Epithelial cell of esophagus (primary cell): ENCODE results near the gene CTSD.
A peak's percentile ranks its signal among the peaks of the same experiment; 100 is the strongest.

ENCODE experiments used
- DNase-seq: peaks from one replicate; pipeline ENCODE4 v3.0.0; 2010; ENCODE audit warnings: low read depth
- H3K4me3 ChIP-seq: 2 replicates; pipeline ENCODE4 v1.5.1; 2011; ENCODE audit warnings: mild to moderate bottlenecking, low read length, control low read depth
- CTCF ChIP-seq: IDR thresholded peaks from 2 replicates; pipeline ENCODE4 v1.5.1; 2011; ENCODE audit warnings: low read depth, mild to moderate bottlenecking, low read length, control low read depth, inconsistent platforms; ENCODE audit not compliant: insufficient read depth; ENCODE audit errors: missing control alignments

Gene CTSD

DNA sequence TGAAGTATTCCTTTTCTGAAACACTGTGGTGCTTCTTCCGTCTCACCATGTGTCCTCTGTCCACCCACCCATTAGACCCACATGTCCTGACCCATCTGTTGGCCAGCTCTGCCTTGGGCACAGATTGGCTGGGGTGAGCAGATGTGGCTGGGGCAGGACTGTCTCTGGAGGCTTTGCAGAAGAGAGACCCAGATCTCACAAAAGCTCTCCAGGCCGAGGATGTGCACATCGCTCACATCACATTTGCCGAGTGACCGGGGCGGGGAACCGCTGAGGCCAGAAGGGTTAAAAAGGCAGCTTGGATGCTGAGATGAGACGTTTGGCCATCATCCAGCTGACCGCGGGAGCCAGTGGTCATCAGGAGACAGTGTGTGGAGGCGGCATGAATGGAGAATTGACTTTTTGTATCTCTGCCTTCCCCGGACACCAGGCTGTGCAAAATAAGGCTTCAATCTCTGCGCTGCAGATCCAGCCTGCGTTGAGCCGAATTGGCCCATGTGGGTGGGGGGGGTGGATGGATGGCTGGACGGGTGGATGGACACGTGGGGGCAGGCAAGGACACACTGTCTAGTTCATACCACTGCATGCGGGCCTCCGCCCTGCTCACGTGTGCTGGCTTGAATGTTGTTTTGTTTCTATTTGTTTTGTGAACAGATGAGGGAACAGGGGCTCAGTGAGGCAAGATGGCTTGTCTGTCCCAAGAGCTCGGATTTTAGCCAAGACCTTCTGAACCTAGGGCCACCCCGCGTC lies 19.4 kb downstream of the CTSD start:
- no peak for DNase-seq
- no peak overlapping the region for H3K4me3 ChIP-seq
- TF ChIP-seq CTCF = peak; percentile 26

DNA sequence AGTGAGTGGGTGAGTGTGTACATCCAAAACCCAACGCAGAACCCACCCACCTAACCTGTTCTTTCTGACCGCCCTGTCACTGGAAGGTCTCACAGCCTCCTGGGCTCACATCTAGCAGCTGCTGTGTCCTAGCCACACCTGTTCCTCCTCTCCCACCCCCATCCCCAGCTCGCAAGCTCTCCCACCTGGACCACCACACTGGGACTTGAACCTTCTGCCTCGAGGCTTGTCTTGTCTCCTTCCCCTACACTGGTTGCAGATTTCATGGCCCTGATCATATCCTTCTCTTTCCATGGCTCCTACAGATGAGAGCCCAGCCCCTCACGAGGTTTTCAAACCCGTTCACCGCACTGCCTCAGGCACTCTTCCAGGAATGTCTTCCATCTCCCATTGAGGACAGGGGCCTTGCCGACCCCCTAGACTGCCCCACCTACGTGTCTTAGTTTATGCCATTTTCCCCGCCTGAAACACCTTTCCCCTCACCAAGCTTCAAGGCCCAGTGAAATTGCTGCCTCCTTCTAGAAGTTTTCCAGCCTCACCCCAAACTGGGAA lies 20.1 kb downstream of the CTSD start:
- no peak for TF ChIP-seq CTCF
- DNase-seq = no peak
- H3K4me3 ChIP-seq = no peak overlapping the region

DNA sequence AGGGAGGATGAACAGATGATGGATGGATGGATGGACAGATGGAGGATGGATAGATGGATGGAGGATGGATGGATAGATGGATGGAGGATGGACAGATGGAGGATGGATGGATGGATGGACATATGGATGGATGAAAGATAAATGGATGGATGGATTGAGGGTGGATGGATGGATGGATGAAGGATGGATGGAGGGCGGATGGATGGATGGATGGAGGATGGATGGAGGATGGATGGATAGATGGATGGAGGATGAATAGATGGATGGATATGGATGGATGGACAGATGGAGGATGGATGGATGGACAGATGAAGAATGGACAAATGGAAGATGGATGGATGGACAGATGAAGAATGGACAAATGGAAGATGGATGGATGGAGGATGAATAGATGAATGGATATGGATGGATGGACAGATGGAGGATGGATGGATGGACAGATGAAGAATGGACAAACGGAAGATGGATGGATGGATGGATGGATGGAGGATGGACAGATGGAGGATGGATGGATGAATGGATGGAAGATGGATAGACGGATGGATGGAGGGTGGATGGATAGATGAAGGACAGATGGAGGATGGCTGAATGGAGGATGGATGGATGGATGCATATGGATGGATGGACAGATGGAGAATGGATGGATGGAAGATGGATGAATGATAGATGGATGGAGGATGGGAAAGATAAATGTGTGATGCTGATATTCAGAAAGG lies 20.7 kb downstream of the CTSD start:
- TF ChIP-seq CTCF = no peak
- H3K4me3 ChIP-seq = no peak overlapping the region

DNA sequence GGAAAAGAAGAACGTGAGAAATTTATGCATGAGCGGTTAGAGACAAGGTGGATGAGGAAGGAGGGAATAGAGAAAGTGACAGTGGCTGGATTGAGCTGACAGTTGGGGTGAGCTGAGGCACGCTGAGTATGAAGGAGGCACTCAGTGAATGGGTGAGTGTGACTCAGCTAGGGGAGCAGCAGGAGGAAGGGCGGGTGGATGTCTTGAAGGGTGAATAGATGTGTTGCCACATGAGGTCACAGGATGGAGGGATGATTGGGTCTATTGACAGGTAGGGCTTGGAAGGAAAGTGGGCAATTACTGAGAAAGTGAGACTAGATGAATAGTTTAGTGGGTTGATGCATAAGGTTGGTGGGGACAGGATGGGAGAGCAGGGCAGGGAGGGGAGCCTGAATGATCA lies 21.4 kb downstream of the CTSD start:
- peak; percentile 53 for DNase-seq
- no peak overlapping the region for H3K4me3 ChIP-seq
- TF ChIP-seq CTCF = no peak

More for the DNA sequence above, 20.7 kb downstream of the CTSD start:
- no peak for DNase-seq

- no peak for TF ChIP-seq CTCF
- H3K4me3 ChIP-seq = no peak overlapping the region
- DNase-seq = no peak
These were observed 22.0 kb downstream of the CTSD start for GRCh38 chr11:1741741-1742140.

GRCh38 chr11:1740786-1741530 lies 22.8 kb downstream of the CTSD start:
- DNase-seq = no peak
- no peak overlapping the region for H3K4me3 ChIP-seq
- TF ChIP-seq CTCF = no peak
